HL-60 (cell line): Measurements from ENCODE around the gene FAM170B.

Experiments
- DNase-seq, 2 experiments: peaks; one replicate each; pipeline ENCODE4 v3.0.0-alpha.2; 2010 to 2020; ENCODE audit warnings: low read depth in 1 of 2, low spot score in 1 of 2
- H3K27ac ChIP-seq: fragments of 250-450 bp; sonication (Bioruptor Pico); replicated peaks from 2 replicates; pipeline ENCODE4 v1.5.1; 2020; ENCODE audit warnings: mild to moderate bottlenecking, moderate library complexity
- H3K27me3 ChIP-seq: fragments of 250-450 bp; sonication (Bioruptor Pico); 2 replicates; pipeline ENCODE4 v1.5.1; 2021; ENCODE audit warnings: mild to moderate bottlenecking, moderate library complexity; ENCODE audit not compliant: insufficient read depth, poor library complexity, severe bottlenecking
- H3K4me3 ChIP-seq: replicated peaks from 2 replicates; pipeline ENCODE4 v1.5.1; 2011; ENCODE audit warnings: mild to moderate bottlenecking, control low read depth, low read length; ENCODE audit not compliant: insufficient read depth
- CTCF ChIP-seq: IDR thresholded peaks from one replicate; pipeline ENCODE4 v1.5.1; 2011; ENCODE audit warnings: low read length, control low read depth, inconsistent platforms; ENCODE audit not compliant: insufficient read depth
- GABPA ChIP-seq: IDR thresholded peaks from 2 replicates; pipeline ENCODE4 v1.6.1; 2012; ENCODE audit warnings: low read depth
- POLR2AphosphoS5 ChIP-seq: IDR thresholded peaks from 2 replicates; pipeline ENCODE4 v1.6.1; 2012; ENCODE audit warnings: low read depth
- REST ChIP-seq: IDR thresholded peaks from 2 replicates; pipeline ENCODE4 v1.6.1; 2012; ENCODE audit warnings: low read depth; ENCODE audit not compliant: insufficient replicate concordance
- SPI1 ChIP-seq: IDR thresholded peaks from 2 replicates; pipeline ENCODE4 v1.6.1; 2012; ENCODE audit warnings: low read depth, mild to moderate bottlenecking, borderline replicate concordance

Gene FAM170B

GRCh38 chr10:49106451-49106850 is 27.4 kb downstream of the FAM170B start:
- no peak for DNase-seq
- Histone ChIP-seq H3K27ac (no peak overlapping the region), H3K27me3 (no peaks in the 10 kb centered on the region), H3K4me3 (no peak overlapping the region)
- no peak for TF ChIP-seq POLR2AphosphoS5
- TF ChIP-seq GABPA: no peak
- no peak for TF ChIP-seq REST
- no peak for TF ChIP-seq CTCF
- TF ChIP-seq SPI1: no peak

- no peak overlapping the region for H3K4me3 ChIP-seq
- TF ChIP-seq GABPA (no peak), POLR2AphosphoS5 (no peak), REST (no peak), CTCF (no peak), SPI1 (no peak)
- peaks cover 2% of the 10 kb centered on the region for H3K27me3 ChIP-seq
- no peak overlapping the region for H3K27ac ChIP-seq
- no peak for DNase-seq
Observed at GRCh38 chr10:49105076-49105475, 28.7 kb downstream of the FAM170B start.

- TF ChIP-seq POLR2AphosphoS5 (no peak), CTCF (no peak), SPI1 (no peak), GABPA (no peak), REST (no peak)
- H3K4me3 ChIP-seq: no peak overlapping the region
- H3K27ac ChIP-seq: no peak overlapping the region
- DNase-seq: no peak
- peaks cover 5% of the 10 kb centered on the region for H3K27me3 ChIP-seq
Observed at GRCh38 chr10:49104323-49104722, 29.5 kb downstream of the FAM170B start.
